ENCODE results near the gene APLN. TPM values are rescaled to one million over a fixed set of nuclear protein-coding genes. Genes with fewer than 3 reads are reported as not detected.

Gene APLN
- total RNA-seq, 1 donor, result 0.72 TPM

DNA sequence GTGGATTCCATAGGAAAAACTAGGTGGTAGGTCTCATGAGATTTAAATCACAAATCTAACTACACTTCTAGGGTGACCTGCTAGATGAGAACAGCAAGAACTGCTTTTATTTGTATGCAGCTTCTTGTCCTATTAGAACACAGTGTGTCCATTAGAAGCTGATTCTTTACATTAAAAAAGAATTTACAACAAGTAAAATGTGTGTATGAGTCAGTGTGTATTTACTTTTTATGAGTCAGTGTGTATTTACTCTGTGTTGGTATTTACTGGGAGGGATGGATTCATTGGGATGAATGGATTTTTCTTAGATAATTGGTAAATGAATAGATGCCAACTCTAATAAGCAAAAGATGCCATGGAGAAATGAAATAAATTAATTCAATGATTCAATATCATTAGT is 43.4 kb upstream of the APLN start:
- no peak for DNase-seq (ENCODE audit: insufficient read length, low spot score, missing footprints)
- H2AFZ ChIP-seq (ENCODE audit: low read length), result no peak overlapping the region

GRCh38 chrX:129697204-129697829 is 42.6 kb upstream of the APLN start:
- Histone ChIP-seq H3K9me3 (ENCODE audit: low read depth, low read length) (no peaks in the 10 kb centered on the region), H3K36me3 (ENCODE audit: insufficient read depth, low read length) (no peaks in the 10 kb centered on the region), H4K20me1 (ENCODE audit: insufficient read depth, low read length) (no peaks in the 10 kb centered on the region), H3K79me2 (ENCODE audit: insufficient read depth, low read length) (no peaks in the 10 kb centered on the region), H3K4me1 (ENCODE audit: insufficient read depth, low read length) (peaks cover 7% of the 10 kb centered on the region), H2AFZ (ENCODE audit: low read length) (no peak overlapping the region), H3K27ac (ENCODE audit: low read depth, low read length) (no peak overlapping the region), H3K27me3 (ENCODE audit: insufficient read depth, low read length) (peaks cover 15% of the 10 kb centered on the region), H3K4me3 (ENCODE audit: insufficient read depth, low read length) (no peak overlapping the region), H3K4me2 (ENCODE audit: insufficient read depth, low read length) (no peak overlapping the region)
- no peak for DNase-seq (ENCODE audit: insufficient read length, low spot score, missing footprints)
- TF ChIP-seq, protein P1, sequence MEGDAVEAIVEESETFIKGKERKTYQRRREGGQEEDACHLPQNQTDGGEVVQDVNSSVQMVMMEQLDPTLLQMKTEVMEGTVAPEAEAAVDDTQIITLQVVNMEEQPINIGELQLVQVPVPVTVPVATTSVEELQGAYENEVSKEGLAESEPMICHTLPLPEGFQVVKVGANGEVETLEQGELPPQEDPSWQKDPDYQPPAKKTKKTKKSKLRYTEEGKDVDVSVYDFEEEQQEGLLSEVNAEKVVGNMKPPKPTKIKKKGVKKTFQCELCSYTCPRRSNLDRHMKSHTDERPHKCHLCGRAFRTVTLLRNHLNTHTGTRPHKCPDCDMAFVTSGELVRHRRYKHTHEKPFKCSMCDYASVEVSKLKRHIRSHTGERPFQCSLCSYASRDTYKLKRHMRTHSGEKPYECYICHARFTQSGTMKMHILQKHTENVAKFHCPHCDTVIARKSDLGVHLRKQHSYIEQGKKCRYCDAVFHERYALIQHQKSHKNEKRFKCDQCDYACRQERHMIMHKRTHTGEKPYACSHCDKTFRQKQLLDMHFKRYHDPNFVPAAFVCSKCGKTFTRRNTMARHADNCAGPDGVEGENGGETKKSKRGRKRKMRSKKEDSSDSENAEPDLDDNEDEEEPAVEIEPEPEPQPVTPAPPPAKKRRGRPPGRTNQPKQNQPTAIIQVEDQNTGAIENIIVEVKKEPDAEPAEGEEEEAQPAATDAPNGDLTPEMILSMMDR (IDR thresholded peaks at IDR 0.05; ENCODE audit: extremely low read depth, low read depth, low read length), result no peak

More for the DNA sequence above, 43.4 kb upstream of the APLN start:
- Histone ChIP-seq H3K4me3 (ENCODE audit: insufficient read depth, low read length) (no peak overlapping the region), H3K9me3 (ENCODE audit: low read depth, low read length) (no peaks in the 10 kb centered on the region), H3K36me3 (ENCODE audit: insufficient read depth, low read length) (no peaks in the 10 kb centered on the region), H3K79me2 (ENCODE audit: insufficient read depth, low read length) (no peaks in the 10 kb centered on the region), H3K4me1 (ENCODE audit: insufficient read depth, low read length) (peaks cover 7% of the 10 kb centered on the region), H4K20me1 (ENCODE audit: insufficient read depth, low read length) (no peaks in the 10 kb centered on the region), H3K27ac (ENCODE audit: low read depth, low read length) (no peak overlapping the region), H3K4me2 (ENCODE audit: insufficient read depth, low read length) (no peak overlapping the region), H3K27me3 (ENCODE audit: insufficient read depth, low read length) (peaks cover 15% of the 10 kb centered on the region)
- TF ChIP-seq, protein P1 (IDR thresholded peaks at IDR 0.05; ENCODE audit: extremely low read depth, low read depth, low read length), result no peak

DNA sequence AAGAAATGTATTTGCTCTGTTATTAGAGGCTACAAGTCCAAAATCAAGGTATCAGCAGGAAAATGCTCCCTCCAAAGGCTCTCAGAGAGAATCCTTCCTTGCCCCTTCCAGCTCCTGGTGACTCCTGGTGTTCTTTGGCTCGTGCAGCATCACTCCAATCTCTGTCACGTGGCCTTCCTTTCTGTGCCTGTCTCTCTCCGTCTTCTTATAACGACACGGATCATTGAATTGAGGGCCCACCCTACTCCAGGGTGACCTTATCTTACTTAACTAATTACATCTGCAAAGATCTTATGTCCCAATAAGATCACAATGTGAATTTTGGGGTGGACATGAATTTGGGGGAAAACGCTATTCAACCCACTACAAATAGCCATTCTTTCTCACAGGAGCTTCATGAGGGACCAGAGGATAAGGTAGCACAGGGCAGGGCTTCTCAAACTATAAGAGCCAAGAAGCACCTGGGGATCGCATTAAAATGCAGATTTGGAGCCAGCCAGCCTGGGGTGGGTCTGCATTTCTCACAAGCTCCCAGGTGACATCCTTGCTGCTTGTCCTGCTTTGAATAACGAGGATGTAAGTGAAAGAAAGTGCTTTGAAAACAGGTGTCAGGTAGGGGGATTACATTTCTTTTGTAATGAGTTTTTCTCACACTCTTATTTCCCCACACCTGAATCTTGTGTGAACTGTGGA is 41.9 kb upstream of the APLN start:
- H3K4me1 ChIP-seq (ENCODE audit: insufficient read depth, low read length), result peaks cover 5% of the 10 kb centered on the region
- no peak overlapping the region for H2AFZ ChIP-seq (ENCODE audit: low read length)
- DNase-seq (ENCODE audit: insufficient read length, low spot score, missing footprints), result no peak
- H3K79me2 ChIP-seq (ENCODE audit: insufficient read depth, low read length), result no peaks in the 10 kb centered on the region
- no peaks in the 10 kb centered on the region for H3K9me3 ChIP-seq (ENCODE audit: low read depth, low read length)
- no peak overlapping the region for H3K4me3 ChIP-seq (ENCODE audit: insufficient read depth, low read length)
- no peaks in the 10 kb centered on the region for H3K36me3 ChIP-seq (ENCODE audit: insufficient read depth, low read length)
- no peak overlapping the region for H3K27ac ChIP-seq (ENCODE audit: low read depth, low read length)
- H3K27me3 ChIP-seq (ENCODE audit: insufficient read depth, low read length), result peaks cover 15% of the 10 kb centered on the region
- H3K4me2 ChIP-seq (ENCODE audit: insufficient read depth, low read length), result no peak overlapping the region
- TF ChIP-seq, protein P1 (IDR thresholded peaks at IDR 0.05; ENCODE audit: extremely low read depth, low read depth, low read length), result no peak
- no peaks in the 10 kb centered on the region for H4K20me1 ChIP-seq (ENCODE audit: insufficient read depth, low read length)

- Histone ChIP-seq H3K9me3 (ENCODE audit: low read depth, low read length) (no peaks in the 10 kb centered on the region), H3K36me3 (ENCODE audit: insufficient read depth, low read length) (no peaks in the 10 kb centered on the region), H3K4me2 (ENCODE audit: insufficient read depth, low read length) (no peak overlapping the region), H3K27ac (ENCODE audit: low read depth, low read length) (no peak overlapping the region), H2AFZ (ENCODE audit: low read length) (no peak overlapping the region), H3K4me1 (ENCODE audit: insufficient read depth, low read length) (no peaks in the 10 kb centered on the region), H3K27me3 (ENCODE audit: insufficient read depth, low read length) (peaks cover 15% of the 10 kb centered on the region), H3K79me2 (ENCODE audit: insufficient read depth, low read length) (no peaks in the 10 kb centered on the region), H4K20me1 (ENCODE audit: insufficient read depth, low read length) (no peaks in the 10 kb centered on the region), H3K4me3 (ENCODE audit: insufficient read depth, low read length) (no peak overlapping the region)
- TF ChIP-seq, protein P1 (IDR thresholded peaks at IDR 0.05; ENCODE audit: extremely low read depth, low read depth, low read length), result no peak
- DNase-seq (ENCODE audit: insufficient read length, low spot score, missing footprints), result no peak
Measured at GRCh38 chrX:129695937-129696336, 41.2 kb upstream of the APLN start.
